HCT116 (cell line): ENCODE measurements around the gene PLCB1. TPM values are rescaled to one million over a fixed set of nuclear protein-coding genes. Genes with fewer than 3 reads are reported as not detected.

Source experiments
- ATAC-seq: fragments of 200-7000 bp; cut with Tn5 transposase; 2 replicates; pipeline ENCODE4 v1.9.1; 2020; ENCODE audit warnings: mild to moderate bottlenecking, moderate library complexity
- BruUV-seq: library from RNA; stranded (reverse); fragments of 400-500 nt; replicated peaks from 2 replicates; lab custom pipeline; 2021; lab: Mats Ljungman, UMichigan
- CTCF ChIA-PET: fragments of 300-600 bp; sonication (Branson Sonifier 250); formaldehyde crosslinking; loops from one replicate; lab custom pipeline; 2021; ENCODE audit warnings: antibody characterized with exemption; lab: Charles Lee
- POLR2A ChIA-PET: fragments of 300-600, 350-600 bp; sonication (Branson Sonifier 250); formaldehyde crosslinking; loops from one replicate; lab custom pipeline; 2021; ENCODE audit warnings: antibody characterized with exemption; lab: Charles Lee
- RAD21 ChIA-PET, 2 experiments: fragments of 300-600 bp; sonication (Branson Sonifier 250); formaldehyde crosslinking; loops; one replicate each; lab custom pipeline; 2023; ENCODE audit warnings: low total read pairs in 2 of 2; ENCODE audit not compliant: uncharacterized antibody in 2 of 2, unreplicated experiment in 2 of 2, low non-redundant PET in 1 of 2; lab: Charles Lee
- DNase-seq: peaks from one replicate; pipeline ENCODE4 v3.0.0-alpha.2; 2010; ENCODE audit warnings: low read depth, low spot score
- H2AFZ ChIP-seq: fragments of 200-600 bp; shearing (Covaris generic), sonication (generic); 2 replicates; pipeline ENCODE4 v1.6.1; 2017; ENCODE audit warnings: low read depth, mixed run types, mixed read lengths, antibody characterized with exemption, low read length; ENCODE audit not compliant: poor library complexity, severe bottlenecking
- H3K27ac ChIP-seq: 2 replicates; pipeline ENCODE4 v1.5.1; 2012; ENCODE audit warnings: low read depth, low read length
- H3K27me3 ChIP-seq: fragments of 200-600 bp; sonication (generic); 2 replicates; pipeline ENCODE4 v1.6.1; 2016; ENCODE audit warnings: mixed run types, low read length, mixed read lengths; ENCODE audit not compliant: insufficient read depth
- H3K36me3 ChIP-seq, 2 experiments: fragments of 200-500 bp in 1 of 2; fragments of 200-600 bp in 1 of 2; sonication (Bioruptor generic) in 1 of 2; sonication (generic) in 1 of 2; 2 replicates each; pipeline versions ENCODE4 v1.5.1 to v1.6.1; 2014 to 2016; ENCODE audit warnings: low read length in 2 of 2, inconsistent platforms in 1 of 2, mixed read lengths in 1 of 2, mixed run types in 1 of 2; ENCODE audit not compliant: insufficient read depth in 2 of 2, control insufficient read depth in 1 of 2
- H3K4me1 ChIP-seq, 2 experiments: fragments of 200-600 bp in 1 of 2; sonication (generic) in 1 of 2; 2 replicates each; pipeline versions ENCODE4 v1.5.1 to v1.6.1; 2012 to 2017; ENCODE audit warnings: low read length in 2 of 2, inconsistent platforms in 1 of 2, mild to moderate bottlenecking in 1 of 2, mixed read lengths in 1 of 2, mixed run types in 1 of 2, moderate library complexity in 1 of 2; ENCODE audit not compliant: insufficient read depth in 2 of 2, control insufficient read depth in 1 of 2
- H3K4me2 ChIP-seq: fragments of 200-600 bp; sonication (generic); 2 replicates; pipeline ENCODE4 v1.6.1; 2017; ENCODE audit warnings: mixed run types, low read length, mixed read lengths
- H3K4me3 ChIP-seq, 2 experiments: fragments of 200-600 bp in 1 of 2; sonication (generic) in 1 of 2; replicated peaks in 1 of 2; 2 replicates each; pipeline ENCODE4 v1.5.1; 2011 to 2016; ENCODE audit warnings: low read length in 2 of 2, control low read depth in 1 of 2, low read depth in 1 of 2, mild to moderate bottlenecking in 1 of 2, mixed read lengths in 1 of 2, mixed run types in 1 of 2
- H3K79me2 ChIP-seq: fragments of 200-600 bp; sonication (generic); 2 replicates; pipeline ENCODE4 v1.6.1; 2017; ENCODE audit warnings: mild to moderate bottlenecking, mixed run types, low read length, moderate library complexity, mixed read lengths; ENCODE audit not compliant: insufficient read depth
- H3K9ac ChIP-seq: fragments of 200-600 bp; sonication (generic); 2 replicates; pipeline ENCODE4 v1.6.1; 2016; ENCODE audit warnings: low read length, mixed read lengths
- H3K9me2 ChIP-seq: fragments of 200-600 bp; sonication (generic), shearing (Covaris generic); 2 replicates; pipeline ENCODE4 v1.6.1; 2017; ENCODE audit warnings: mixed run types, mild to moderate bottlenecking, moderate library complexity; ENCODE audit not compliant: insufficient read depth
- H3K9me3 ChIP-seq, 2 experiments: fragments of 200-500 bp in 1 of 2; fragments of 200-600 bp in 1 of 2; sonication (Bioruptor generic) in 1 of 2; sonication (generic) in 1 of 2; 2 replicates each; pipeline ENCODE4 v1.6.1; 2014 to 2017; ENCODE audit warnings: low read length in 2 of 2, mixed read lengths in 2 of 2, inconsistent platforms in 1 of 2, low read depth in 1 of 2, mild to moderate bottlenecking in 1 of 2, mixed run types in 1 of 2, moderate library complexity in 1 of 2; ENCODE audit not compliant: control insufficient read depth in 1 of 2, insufficient read depth in 1 of 2
- H4K20me1 ChIP-seq: fragments of 200-600 bp; sonication (generic), shearing (Covaris generic); 2 replicates; pipeline ENCODE4 v1.6.1; 2017; ENCODE audit warnings: mixed run types, mild to moderate bottlenecking, moderate library complexity; ENCODE audit not compliant: insufficient read depth
- CBX3 ChIP-seq: IDR thresholded peaks from 2 replicates; pipeline ENCODE4 v1.6.1; 2012; ENCODE audit warnings: low read depth
- CEBPB ChIP-seq: IDR thresholded peaks from 2 replicates; pipeline ENCODE4 v1.6.1; 2012; ENCODE audit warnings: low read depth
- CTCF ChIP-seq, 3 experiments: fragments of 200-600 bp in 1 of 3; sonication (generic) in 1 of 3; IDR thresholded peaks in 2 of 3; conservative IDR thresholded peaks in 1 of 3; 2 replicates each; pipeline ENCODE4 v1.5.1; 2012 to 2017; ENCODE audit warnings: low read depth in 2 of 3, low read length in 2 of 3, antibody characterized with exemption in 1 of 3, borderline replicate concordance in 1 of 3, control low read depth in 1 of 3, mild to moderate bottlenecking in 1 of 3, mixed read lengths in 1 of 3, mixed run types in 1 of 3, moderate library complexity in 1 of 3; ENCODE audit not compliant: insufficient read depth in 1 of 3
- EGR1 ChIP-seq: IDR thresholded peaks from 2 replicates; pipeline ENCODE4 v1.6.1; 2012; ENCODE audit warnings: low read depth
- ELF1 ChIP-seq: IDR thresholded peaks from 2 replicates; pipeline ENCODE4 v1.6.1; 2012; ENCODE audit warnings: low read depth, borderline replicate concordance
- EZH2 ChIP-seq: fragments of 200-600 bp; sonication (generic); IDR thresholded peaks from 2 replicates; pipeline ENCODE4 v1.6.1; 2017; ENCODE audit warnings: antibody characterized with exemption, mixed run types
- EZH2phosphoT487 ChIP-seq: fragments of 200-600 bp; IDR thresholded peaks from 2 replicates; pipeline ENCODE4 v1.6.1; 2018; ENCODE audit warnings: antibody characterized with exemption, borderline replicate concordance
- FOSL1 ChIP-seq: IDR thresholded peaks from 2 replicates; pipeline ENCODE4 v1.6.1; 2012; ENCODE audit warnings: low read depth
- JUND ChIP-seq: IDR thresholded peaks from 2 replicates; pipeline ENCODE4 v1.6.1; 2012
- POLR2A ChIP-seq: IDR thresholded peaks from 2 replicates; pipeline ENCODE4 v1.7.0; 2011; ENCODE audit warnings: borderline replicate concordance; ENCODE audit not compliant: insufficient read depth, insufficient read length; ENCODE audit errors: extremely low read depth
- POLR2AphosphoS5 ChIP-seq: IDR thresholded peaks from 2 replicates; pipeline ENCODE4 v1.6.1; 2011; ENCODE audit warnings: mild to moderate bottlenecking, low read depth, low read length, moderate library complexity
- REST ChIP-seq: IDR thresholded peaks from 2 replicates; pipeline ENCODE4 v1.6.1; 2012; ENCODE audit warnings: low read depth
- SIN3A ChIP-seq: IDR thresholded peaks from 2 replicates; pipeline ENCODE4 v1.6.1; 2012; ENCODE audit warnings: low read depth
- SRF ChIP-seq: IDR thresholded peaks from 2 replicates; pipeline ENCODE4 v1.6.1; 2012; ENCODE audit warnings: low read depth
- TCF7L2 ChIP-seq: IDR thresholded peaks from 2 replicates; pipeline ENCODE4 v1.7.0; 2011; ENCODE audit warnings: borderline replicate concordance, inconsistent platforms; ENCODE audit not compliant: insufficient read depth, insufficient read length; ENCODE audit errors: extremely low read depth
- YY1 ChIP-seq: IDR thresholded peaks from 2 replicates; pipeline ENCODE4 v1.6.1; 2011; ENCODE audit warnings: low read length, low read depth, moderate library complexity, mild to moderate bottlenecking; ENCODE audit not compliant: insufficient replicate concordance; ENCODE audit errors: extremely low read depth
- ZFX ChIP-seq: fragments of 450-650 bp; IDR thresholded peaks from 2 replicates; pipeline ENCODE4 v1.6.1; 2017
- ZNF274 ChIP-seq: fragments of 200-500 bp; sonication (Bioruptor generic); IDR thresholded peaks from 2 replicates; pipeline ENCODE4 v1.6.1; 2014; ENCODE audit warnings: mild to moderate bottlenecking, low read depth, low read length, inconsistent platforms
- intact Hi-C: fragments of 100-400 bp; cut with micrococcal nuclease; formaldehyde crosslinking; loops from 2 replicates; pipeline ENCODE4 v1.10.0; 2022
- total RNA-seq: library from RNA; stranded (reverse); gene quantifications from one replicate; pipeline ENCODE4 v1.2.1, GENCODE V29; 2021; ENCODE audit not compliant: unreplicated experiment
- TF ChIP-seq, protein P1 (sequence below): IDR thresholded peaks from 2 replicates; pipeline ENCODE4 v1.6.1; 2011; ENCODE audit warnings: mild to moderate bottlenecking, low read length, moderate library complexity; ENCODE audit not compliant: insufficient replicate concordance; ENCODE audit errors: extremely low read depth
- TF ChIP-seq, protein P2 (sequence below): IDR thresholded peaks from 2 replicates; pipeline ENCODE4 v1.6.1; 2012

The PLCB1 gene
- total RNA-seq, 1 experiment from 2014 or later: 15.8 TPM

DNA sequence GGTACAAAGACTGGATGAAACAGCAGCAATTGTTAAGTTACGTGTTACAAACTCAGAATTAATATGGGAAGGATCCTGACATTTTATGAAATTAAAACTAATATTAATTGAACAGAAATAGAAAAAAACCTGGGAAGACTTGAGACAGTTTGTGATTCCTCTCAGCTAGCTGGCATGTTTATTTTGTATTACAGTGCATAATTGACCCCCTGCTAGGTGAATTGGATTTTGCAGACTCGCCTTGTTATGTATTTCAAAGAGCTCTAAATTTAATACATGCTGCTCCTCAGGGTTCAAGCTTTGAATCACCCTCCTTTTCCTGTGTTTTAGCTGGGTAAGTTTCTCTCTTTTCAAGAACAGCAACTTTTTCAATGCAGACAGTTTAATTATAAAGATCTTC lies 339.4 kb downstream of the PLCB1 start (continued):
- no peak for TF ChIP-seq FOSL1
- no peak for TF ChIP-seq CBX3

DNA sequence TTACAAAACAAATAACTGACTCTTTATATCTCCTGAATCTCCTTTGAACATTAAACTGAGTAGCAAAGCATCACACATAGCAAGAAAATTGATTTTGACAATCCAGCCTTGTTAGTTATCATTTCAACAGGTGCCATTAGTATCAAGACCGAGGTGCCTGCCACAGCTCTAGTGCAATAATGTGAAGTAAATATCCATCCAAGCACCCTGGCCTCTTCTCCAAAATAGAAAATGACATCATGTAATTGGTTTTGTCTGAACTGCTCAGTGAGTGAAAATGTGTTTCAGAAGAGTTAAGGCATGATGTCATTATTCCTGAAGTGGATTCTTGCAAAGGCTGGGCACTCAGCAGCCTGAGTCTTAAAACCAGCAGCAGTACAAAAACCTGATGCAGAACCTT lies 341.4 kb downstream of the PLCB1 start:
- Histone ChIP-seq H3K4me3 (no peak overlapping the region), H4K20me1 (no peaks in the 10 kb centered on the region), H3K9me3 (no peaks in the 10 kb centered on the region), H3K27ac (no peak overlapping the region), H2AFZ (no peak overlapping the region), H3K4me2 (no peak overlapping the region), H3K9me2 (no peaks in the 10 kb centered on the region), H3K4me1 (no peaks in the 10 kb centered on the region), H3K9ac (no peak overlapping the region), H3K36me3 (no peaks in the 10 kb centered on the region), H3K27me3 (no peaks in the 10 kb centered on the region), H3K79me2 (no peaks in the 10 kb centered on the region)
- intact Hi-C loops: no loop called here
- RAD21 ChIA-PET: no interaction called here
- CTCF ChIA-PET: no interaction called here
- no TSS peak for BruUV-seq
- POLR2A ChIA-PET: no interaction called here
- DNase-seq (no peak), ATAC-seq (no peak)
- no peak for TF ChIP-seq POLR2AphosphoS5
- no peak for TF ChIP-seq EGR1
- no peak for TF ChIP-seq CTCF (IDR thresholded peaks at IDR 0.05 in 2 of 3, conservative IDR thresholded peaks at IDR 0.05 in 1 of 3; ENCODE audit: borderline replicate concordance in 1 of 3, insufficient read depth in 1 of 3, low read depth in 2 of 3, low read length in 2 of 3)
- TF ChIP-seq, protein P1, sequence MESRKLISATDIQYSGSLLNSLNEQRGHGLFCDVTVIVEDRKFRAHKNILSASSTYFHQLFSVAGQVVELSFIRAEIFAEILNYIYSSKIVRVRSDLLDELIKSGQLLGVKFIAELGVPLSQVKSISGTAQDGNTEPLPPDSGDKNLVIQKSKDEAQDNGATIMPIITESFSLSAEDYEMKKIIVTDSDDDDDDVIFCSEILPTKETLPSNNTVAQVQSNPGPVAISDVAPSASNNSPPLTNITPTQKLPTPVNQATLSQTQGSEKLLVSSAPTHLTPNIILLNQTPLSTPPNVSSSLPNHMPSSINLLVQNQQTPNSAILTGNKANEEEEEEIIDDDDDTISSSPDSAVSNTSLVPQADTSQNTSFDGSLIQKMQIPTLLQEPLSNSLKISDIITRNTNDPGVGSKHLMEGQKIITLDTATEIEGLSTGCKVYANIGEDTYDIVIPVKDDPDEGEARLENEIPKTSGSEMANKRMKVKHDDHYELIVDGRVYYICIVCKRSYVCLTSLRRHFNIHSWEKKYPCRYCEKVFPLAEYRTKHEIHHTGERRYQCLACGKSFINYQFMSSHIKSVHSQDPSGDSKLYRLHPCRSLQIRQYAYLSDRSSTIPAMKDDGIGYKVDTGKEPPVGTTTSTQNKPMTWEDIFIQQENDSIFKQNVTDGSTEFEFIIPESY: no peak
- no peak for TF ChIP-seq ZFX
- TF ChIP-seq SRF: no peak
- no peak for TF ChIP-seq SIN3A
- no peak for TF ChIP-seq ELF1
- TF ChIP-seq, protein P2, sequence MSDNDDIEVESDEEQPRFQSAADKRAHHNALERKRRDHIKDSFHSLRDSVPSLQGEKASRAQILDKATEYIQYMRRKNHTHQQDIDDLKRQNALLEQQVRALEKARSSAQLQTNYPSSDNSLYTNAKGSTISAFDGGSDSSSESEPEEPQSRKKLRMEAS: no peak
- TF ChIP-seq REST: no peak
- no peak for TF ChIP-seq CBX3
- no peak for TF ChIP-seq POLR2A
- no peak for TF ChIP-seq YY1
- no peak for TF ChIP-seq EZH2
- TF ChIP-seq EZH2phosphoT487: no peak
- TF ChIP-seq TCF7L2: no peak
- no peak for TF ChIP-seq JUND
- TF ChIP-seq CEBPB: no peak
- TF ChIP-seq FOSL1: no peak
- TF ChIP-seq ZNF274: no peak
